RWPE1 (cell line): ENCODE measurements around the gene ENTR1.

Experiments used
- CTCF ChIA-PET: fragments of 350-600 bp; sonication (Branson Sonifier 250); formaldehyde crosslinking; extraction: SDS; loops from one replicate; lab custom pipeline; 2021; lab: Yijun Ruan, JAX
- POLR2A ChIA-PET: fragments of 400-600 bp; formaldehyde crosslinking; extraction: SDS; loops from one replicate; lab custom pipeline; 2020; ENCODE audit warnings: antibody characterized with exemption; ENCODE audit not compliant: low non-redundant PET; lab: Yijun Ruan, JAX
- DNase-seq: peaks from one replicate; pipeline ENCODE4 v3.0.0; 2012; ENCODE audit warnings: low spot score
- H3K27ac ChIP-seq: fragments of 450-650 bp; 2 replicates; pipeline ENCODE4 v1.5.1; 2017
- TF ChIP-seq, protein P1 (sequence below): fragments of 450-650 bp; conservative IDR thresholded peaks from 2 replicates; pipeline ENCODE4 v1.5.1; 2017; ENCODE audit warnings: low read depth, mild to moderate bottlenecking

Gene ENTR1

DNA sequence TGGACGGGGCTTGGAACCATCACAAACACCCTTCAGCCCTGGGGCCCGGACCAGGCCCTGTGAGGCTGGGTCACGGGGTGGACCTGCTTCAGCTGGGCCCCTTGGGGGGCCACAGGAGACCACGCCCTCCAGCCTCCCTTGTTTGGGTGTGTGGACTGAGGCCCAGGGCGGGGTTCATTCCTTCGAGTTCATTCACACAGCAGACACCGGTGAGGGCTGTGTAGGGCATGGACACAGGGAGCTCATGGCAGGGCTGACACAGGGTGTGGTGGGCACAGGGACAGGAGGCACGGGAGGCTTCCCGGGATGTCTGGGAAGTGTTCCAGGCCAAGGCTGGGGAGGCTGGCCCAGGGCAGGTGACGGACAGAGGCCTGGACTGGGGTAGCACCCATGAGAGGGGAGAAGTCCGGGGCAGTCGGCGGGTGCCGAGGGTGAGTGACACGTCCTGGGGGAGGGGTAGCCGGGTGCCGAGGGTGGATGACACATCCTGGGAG lies 55.8 kb downstream of the ENTR1 start:
- CTCF ChIA-PET, result interaction anchor here (0.6 to 1.2 kb wide), 6 partner anchors 8 to 363 kb away, joined by 3 to 7 read pairs (median 4); partner anchors contain the start of gene SNAPC4
- POLR2A ChIA-PET, result no interaction called here
- peak; percentile 48 for DNase-seq
- TF ChIP-seq, protein P1, sequence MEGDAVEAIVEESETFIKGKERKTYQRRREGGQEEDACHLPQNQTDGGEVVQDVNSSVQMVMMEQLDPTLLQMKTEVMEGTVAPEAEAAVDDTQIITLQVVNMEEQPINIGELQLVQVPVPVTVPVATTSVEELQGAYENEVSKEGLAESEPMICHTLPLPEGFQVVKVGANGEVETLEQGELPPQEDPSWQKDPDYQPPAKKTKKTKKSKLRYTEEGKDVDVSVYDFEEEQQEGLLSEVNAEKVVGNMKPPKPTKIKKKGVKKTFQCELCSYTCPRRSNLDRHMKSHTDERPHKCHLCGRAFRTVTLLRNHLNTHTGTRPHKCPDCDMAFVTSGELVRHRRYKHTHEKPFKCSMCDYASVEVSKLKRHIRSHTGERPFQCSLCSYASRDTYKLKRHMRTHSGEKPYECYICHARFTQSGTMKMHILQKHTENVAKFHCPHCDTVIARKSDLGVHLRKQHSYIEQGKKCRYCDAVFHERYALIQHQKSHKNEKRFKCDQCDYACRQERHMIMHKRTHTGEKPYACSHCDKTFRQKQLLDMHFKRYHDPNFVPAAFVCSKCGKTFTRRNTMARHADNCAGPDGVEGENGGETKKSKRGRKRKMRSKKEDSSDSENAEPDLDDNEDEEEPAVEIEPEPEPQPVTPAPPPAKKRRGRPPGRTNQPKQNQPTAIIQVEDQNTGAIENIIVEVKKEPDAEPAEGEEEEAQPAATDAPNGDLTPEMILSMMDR, result no peak
- peak overlapping the region; percentile 80 for H3K27ac ChIP-seq

DNA sequence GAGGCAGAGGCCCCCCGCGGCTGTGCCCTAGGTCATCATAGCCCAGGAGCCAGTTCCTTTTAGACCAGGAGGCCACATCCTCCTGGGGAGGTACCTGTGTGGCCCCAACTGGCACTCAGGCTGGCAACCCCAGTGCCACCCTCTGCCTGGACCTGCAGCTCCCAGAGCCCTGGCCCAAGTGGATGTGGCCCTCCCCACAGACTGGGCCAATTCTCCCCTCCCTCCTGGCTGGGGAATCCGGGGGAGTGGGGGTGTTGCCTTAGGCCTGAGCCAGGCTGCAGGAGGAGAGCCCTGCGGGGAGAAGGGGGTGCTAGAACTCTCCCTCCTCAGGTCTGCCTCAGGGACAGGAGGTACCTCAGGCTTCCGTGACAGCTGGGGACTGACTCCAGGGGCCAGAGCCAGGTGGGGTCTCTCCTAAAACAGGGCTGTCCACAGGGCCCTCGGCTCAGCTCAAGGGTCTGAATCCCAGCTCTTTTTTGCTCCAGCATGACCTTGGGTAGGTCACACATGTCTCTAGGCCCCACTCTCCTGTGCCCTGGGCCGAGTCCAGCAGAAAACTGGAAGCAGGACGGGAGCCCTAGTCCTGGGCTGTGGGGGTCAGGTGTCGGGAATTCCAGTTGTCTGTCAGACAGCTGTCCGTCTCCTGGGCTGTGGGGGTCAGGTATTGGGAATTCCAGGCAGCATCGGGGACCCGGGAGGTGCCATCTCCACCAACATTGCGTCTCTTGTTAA lies 56.5 kb downstream of the ENTR1 start:
- TF ChIP-seq, protein P1, result no peak
- DNase-seq, result no peak
- POLR2A ChIA-PET, result no interaction called here
- H3K27ac ChIP-seq, result peak overlapping the region; percentile 80
- CTCF ChIA-PET, result interaction anchor here (0.6 to 1.2 kb wide), 8 partner anchors 8 to 364 kb away, joined by 3 to 7 read pairs (median 4); partner anchors contain the start of genes DNLZ and SNAPC4

DNA sequence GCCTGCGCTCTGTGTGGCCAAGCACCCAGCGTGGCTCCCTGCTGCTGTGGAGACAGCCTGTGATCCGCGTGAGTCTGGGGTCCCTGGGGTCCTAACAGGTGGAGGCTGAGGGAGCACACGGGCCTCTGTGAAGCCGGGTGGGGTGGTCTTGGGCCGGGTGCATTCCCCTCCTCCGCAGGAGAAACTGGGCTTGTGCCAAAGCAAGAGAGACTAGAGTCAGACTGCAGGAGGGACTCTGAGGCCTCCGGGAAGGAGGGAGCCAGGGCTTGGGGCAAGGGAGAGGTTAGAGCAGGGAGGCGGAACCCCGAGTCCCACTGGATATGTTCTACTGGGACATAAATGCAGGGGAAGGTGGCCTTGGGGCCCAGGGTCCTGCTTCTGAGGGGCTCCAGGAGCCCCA lies 57.3 kb downstream of the ENTR1 start:
- DNase-seq, result no peak
- POLR2A ChIA-PET, result no interaction called here
- CTCF ChIA-PET, result interaction anchor here (0.9 kb wide), 1 partner anchor 40 kb away, joined by 3 read pairs; no protein-coding TSS in a partner anchor
- TF ChIP-seq, protein P1, result no peak
- H3K27ac ChIP-seq, result peak overlapping the region; percentile 80

DNA sequence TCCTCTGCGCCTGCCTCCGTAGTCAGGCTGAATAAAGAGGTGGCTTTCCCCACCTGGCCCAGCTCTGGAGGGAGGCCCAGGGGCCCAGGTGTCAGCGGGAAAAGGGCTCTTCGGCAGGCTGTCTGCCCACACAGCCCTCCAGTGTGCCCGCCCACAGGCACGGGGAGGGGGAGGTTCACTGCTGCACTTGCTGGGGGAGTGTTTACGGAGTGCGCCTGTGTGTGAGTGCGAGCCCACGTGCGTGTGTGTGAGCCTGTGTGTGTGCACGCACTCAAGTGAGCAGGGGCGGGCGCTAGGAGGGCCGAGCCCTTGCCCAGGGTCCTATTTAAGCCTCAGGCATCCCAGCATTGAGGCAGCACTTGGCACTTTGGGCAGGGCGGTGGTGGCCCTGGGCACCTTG lies 57.7 kb downstream of the ENTR1 start:
- ChIA-PET CTCF (no interaction called here), POLR2A (no interaction called here)
- peak overlapping the region; percentile 80 for H3K27ac ChIP-seq
- TF ChIP-seq, protein P1, result no peak
- no peak for DNase-seq
